PC-9 (cell line): ENCODE measurements around the gene THUMPD3. TPM values are rescaled to one million over a fixed set of nuclear protein-coding genes. Genes with fewer than 3 reads are reported as not detected.

ENCODE experiments used
- BruUV-seq: library from RNA; stranded (reverse); fragments of 400-500 nt; replicated peaks from 2 replicates; lab custom pipeline; 2021; lab: Mats Ljungman, UMichigan
- CTCF ChIA-PET: fragments of 300-600 bp; sonication (Branson Sonifier 250); formaldehyde crosslinking; loops from one replicate; lab custom pipeline; 2022; ENCODE audit warnings: antibody characterized with exemption; lab: Charles Lee
- POLR2A ChIA-PET: fragments of 300-600 bp; sonication (Branson Sonifier 250); formaldehyde crosslinking; loops from one replicate; lab custom pipeline; 2022; ENCODE audit warnings: antibody characterized with exemption; ENCODE audit not compliant: unreplicated experiment; lab: Charles Lee
- DNase-seq, 2 experiments: peaks; one replicate each; pipeline versions ENCODE4 v3.0.0 to v3.0.0-alpha.2; 2015 to 2022; ENCODE audit warnings: mixed read lengths in 1 of 2
- H2AFZ ChIP-seq: fragments of 200-600 bp; sonication (generic); 2 replicates; pipeline ENCODE4 v1.8.1; 2017; ENCODE audit warnings: antibody characterized with exemption
- H3F3A ChIP-seq: fragments of 200-600 bp; sonication (generic); 2 replicates; pipeline ENCODE4 v1.8.1; 2017; ENCODE audit warnings: antibody characterized with exemption, mild to moderate bottlenecking, low read depth; ENCODE audit not compliant: insufficient read depth
- H3K27ac ChIP-seq: fragments of 200-600 bp; sonication (generic); 2 replicates; pipeline ENCODE4 v1.6.1; 2016; ENCODE audit warnings: mixed run types
- H3K27me3 ChIP-seq: fragments of 200-600 bp; sonication (generic); 2 replicates; pipeline ENCODE4 v1.6.1; 2016; ENCODE audit warnings: low read depth, mixed run types; ENCODE audit not compliant: insufficient read depth
- H3K36me3 ChIP-seq: fragments of 200-600 bp; sonication (generic); 2 replicates; pipeline ENCODE4 v1.6.1; 2016; ENCODE audit warnings: low read depth, mixed run types
- H3K4me1 ChIP-seq: fragments of 200-600 bp; sonication (generic); replicated peaks from 2 replicates; pipeline ENCODE4 v1.6.1; 2016; ENCODE audit warnings: mixed run types; ENCODE audit not compliant: insufficient read depth
- H3K4me2 ChIP-seq: fragments of 200-600 bp; sonication (generic); 2 replicates; pipeline ENCODE4 v1.6.1; 2017; ENCODE audit warnings: mixed run types
- H3K4me3 ChIP-seq: fragments of 200-600 bp; sonication (generic); 2 replicates; pipeline ENCODE4 v1.6.1; 2016; ENCODE audit warnings: mixed run types
- H3K79me2 ChIP-seq: fragments of 200-600 bp; sonication (generic); 2 replicates; pipeline ENCODE4 v1.6.1; 2017; ENCODE audit warnings: low read depth, mixed run types
- H3K9me2 ChIP-seq: fragments of 200-600 bp; sonication (generic); 2 replicates; pipeline ENCODE4 v1.8.1; 2017; ENCODE audit warnings: mild to moderate bottlenecking; ENCODE audit not compliant: insufficient read depth
- H3K9me3 ChIP-seq: fragments of 200-600 bp; sonication (generic); 2 replicates; pipeline ENCODE4 v1.8.1; 2016; ENCODE audit warnings: low read depth; ENCODE audit not compliant: insufficient read depth
- H4K20me1 ChIP-seq: fragments of 200-600 bp; sonication (generic); 2 replicates; pipeline ENCODE4 v1.8.1; 2017; ENCODE audit not compliant: insufficient read depth
- EZH2 ChIP-seq: fragments of 200-600 bp; sonication (generic); IDR thresholded peaks from 2 replicates; pipeline ENCODE4 v1.8.0; 2017; ENCODE audit warnings: antibody characterized with exemption, low read depth
- intact Hi-C: fragments of 100-400 bp; cut with micrococcal nuclease; formaldehyde crosslinking; loops from one replicate; pipeline ENCODE4 v1.10.0; 2022; ENCODE audit not compliant: unreplicated experiment
- total RNA-seq: library from RNA; stranded (reverse); gene quantifications from 2 replicates; pipeline ENCODE4 v1.2.3, GENCODE V29; 2021
- TF ChIP-seq, protein P1 (sequence below): fragments of 200-600 bp; sonication (generic); conservative IDR thresholded peaks from 2 replicates; pipeline ENCODE4 v1.6.1; 2017; ENCODE audit warnings: mixed run types, antibody characterized with exemption, mild to moderate bottlenecking, moderate library complexity

The THUMPD3 gene
- total RNA-seq, 1 experiment from 2014 or later, result 48.8 TPM

DNA sequence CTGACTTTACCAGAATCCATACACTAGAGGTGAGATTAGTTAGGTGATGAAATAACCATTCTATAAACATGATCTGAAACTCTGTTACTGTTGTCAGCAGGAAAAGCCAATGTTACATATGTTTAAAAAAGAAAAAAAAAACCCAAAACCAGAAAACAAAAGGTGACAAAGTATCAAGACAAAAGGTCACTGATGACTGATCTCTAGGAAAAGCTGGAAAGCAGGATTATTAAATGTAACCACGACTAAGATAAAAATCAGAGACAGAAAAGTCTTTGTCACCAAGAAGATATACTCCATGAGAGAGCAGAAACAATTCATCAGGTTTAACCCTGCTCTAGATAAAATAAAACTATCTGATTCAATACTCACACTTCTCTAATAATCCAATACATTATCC lies 29.2 kb downstream of the THUMPD3 start:
- Histone ChIP-seq H3K36me3 (peaks cover 78% of the 10 kb centered on the region), H4K20me1 (peaks cover 76% of the 10 kb centered on the region), H3K27ac (no peak overlapping the region), H3K4me3 (no peak overlapping the region), H3F3A (peaks cover 88% of the 10 kb centered on the region), H3K9me2 (no peaks in the 10 kb centered on the region), H3K79me2 (peaks cover 74% of the 10 kb centered on the region), H3K27me3 (no peaks in the 10 kb centered on the region), H2AFZ (no peak overlapping the region), H3K9me3 (no peaks in the 10 kb centered on the region), H3K4me2 (no peak overlapping the region), H3K4me1 (peaks cover 32% of the 10 kb centered on the region)
- TF ChIP-seq EZH2, result no peak
- TF ChIP-seq, protein P1, sequence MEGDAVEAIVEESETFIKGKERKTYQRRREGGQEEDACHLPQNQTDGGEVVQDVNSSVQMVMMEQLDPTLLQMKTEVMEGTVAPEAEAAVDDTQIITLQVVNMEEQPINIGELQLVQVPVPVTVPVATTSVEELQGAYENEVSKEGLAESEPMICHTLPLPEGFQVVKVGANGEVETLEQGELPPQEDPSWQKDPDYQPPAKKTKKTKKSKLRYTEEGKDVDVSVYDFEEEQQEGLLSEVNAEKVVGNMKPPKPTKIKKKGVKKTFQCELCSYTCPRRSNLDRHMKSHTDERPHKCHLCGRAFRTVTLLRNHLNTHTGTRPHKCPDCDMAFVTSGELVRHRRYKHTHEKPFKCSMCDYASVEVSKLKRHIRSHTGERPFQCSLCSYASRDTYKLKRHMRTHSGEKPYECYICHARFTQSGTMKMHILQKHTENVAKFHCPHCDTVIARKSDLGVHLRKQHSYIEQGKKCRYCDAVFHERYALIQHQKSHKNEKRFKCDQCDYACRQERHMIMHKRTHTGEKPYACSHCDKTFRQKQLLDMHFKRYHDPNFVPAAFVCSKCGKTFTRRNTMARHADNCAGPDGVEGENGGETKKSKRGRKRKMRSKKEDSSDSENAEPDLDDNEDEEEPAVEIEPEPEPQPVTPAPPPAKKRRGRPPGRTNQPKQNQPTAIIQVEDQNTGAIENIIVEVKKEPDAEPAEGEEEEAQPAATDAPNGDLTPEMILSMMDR, result no peak
- POLR2A ChIA-PET, result no interaction called here
- CTCF ChIA-PET, result no interaction called here
- DNase-seq, result no peak
- intact Hi-C loops, result no loop called here
- no TSS peak for BruUV-seq

DNA sequence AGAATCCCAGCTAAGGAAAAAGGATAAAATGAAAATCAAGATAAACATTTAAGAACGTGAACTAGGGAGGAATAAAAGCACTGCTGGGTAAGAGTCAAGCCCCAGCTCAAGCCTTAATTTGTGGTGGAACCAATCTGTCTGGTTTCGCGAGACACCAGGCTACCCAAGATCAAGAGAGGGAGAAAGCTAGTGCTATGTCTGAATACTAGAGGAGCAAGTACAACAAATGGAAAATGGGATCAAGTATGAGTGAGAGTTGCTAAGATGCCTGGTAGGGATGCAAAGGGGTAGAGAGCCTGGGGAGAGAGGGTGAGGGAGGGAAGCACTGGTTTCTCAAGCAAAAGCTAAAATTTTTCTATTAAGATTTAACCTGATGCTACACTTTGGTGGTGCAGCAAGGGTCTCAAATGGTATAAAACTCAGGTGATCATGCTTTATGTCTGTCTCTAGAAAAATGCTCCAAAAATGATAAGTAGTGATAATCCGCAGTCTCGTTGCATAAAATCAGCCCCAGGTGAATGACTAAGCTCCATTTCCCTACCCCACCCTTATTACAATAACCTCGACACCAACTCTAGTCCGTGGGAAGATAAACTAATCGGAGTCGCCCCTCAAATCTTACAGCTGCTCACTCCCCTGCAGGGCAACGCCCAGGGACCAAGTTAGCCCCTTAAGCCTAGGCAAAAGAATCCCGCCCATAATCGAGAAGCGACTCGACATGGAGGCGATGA lies 32.9 kb downstream of the THUMPD3 start:
- Histone ChIP-seq H3K9me2 (no peaks in the 10 kb centered on the region), H3K4me1 (peaks cover 48% of the 10 kb centered on the region), H4K20me1 (peaks cover 70% of the 10 kb centered on the region), H3K27ac (peak overlapping the region; percentile 91), H2AFZ (no peak overlapping the region), H3K4me2 (peak overlapping the region; percentile 95), H3K9me3 (no peaks in the 10 kb centered on the region), H3K4me3 (peak overlapping the region; percentile 63), H3K36me3 (peaks cover 48% of the 10 kb centered on the region), H3F3A (peaks cover 69% of the 10 kb centered on the region), H3K27me3 (no peaks in the 10 kb centered on the region), H3K79me2 (peaks cover 86% of the 10 kb centered on the region)
- intact Hi-C loops, result loop anchor here (1.0 to 5.0 kb wide), 2 partner anchors 27 to 43 kb away; no protein-coding TSS in a partner anchor
- CTCF ChIA-PET, result interaction anchor here (0.7 to 1.2 kb wide), 2 partner anchors 42 to 484 kb away, joined by 4 to 5 read pairs; no protein-coding TSS in a partner anchor
- DNase-seq, result no peak
- POLR2A ChIA-PET, result interaction anchor here (0.6 to 1.2 kb wide), 7 partner anchors 9 to 383 kb away, joined by 3 to 18 read pairs (median 4); partner anchors contain the start of gene THUMPD3
- TF ChIP-seq, protein P1, result no peak
- TF ChIP-seq EZH2, result no peak
- BruUV-seq, result TSS peak; percentile 33

DNA sequence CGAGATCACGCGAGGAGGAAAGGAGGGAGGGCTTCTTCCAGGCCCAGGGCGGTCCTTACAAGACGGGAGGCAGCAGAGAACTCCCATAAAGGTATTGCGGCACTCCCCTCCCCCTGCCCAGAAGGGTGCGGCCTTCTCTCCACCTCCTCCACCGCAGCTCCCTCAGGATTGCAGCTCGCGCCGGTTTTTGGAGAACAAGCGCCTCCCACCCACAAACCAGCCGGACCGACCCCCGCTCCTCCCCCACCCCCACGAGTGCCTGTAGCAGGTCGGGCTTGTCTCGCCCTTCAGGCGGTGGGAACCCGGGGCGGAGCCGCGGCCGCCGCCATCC lies 33.4 kb downstream of the THUMPD3 start:
- no peaks in the 10 kb centered on the region for H3K9me2 ChIP-seq
- peaks cover 70% of the 10 kb centered on the region for H4K20me1 ChIP-seq
- intact Hi-C loops, result loop anchor here (1.0 to 5.0 kb wide), 2 partner anchors 26 to 44 kb away; no protein-coding TSS in a partner anchor
- H3F3A ChIP-seq, result peaks cover 63% of the 10 kb centered on the region
- ChIA-PET CTCF (interaction anchor here (0.7 to 1.2 kb wide), 2 partner anchors 43 to 484 kb away, joined by 4 to 5 read pairs; no protein-coding TSS in a partner anchor), POLR2A (interaction anchor here (0.5 to 1.2 kb wide), 7 partner anchors 24 to 253 kb away, joined by 3 to 18 read pairs (median 7); partner anchors contain the start of genes MTMR14 and THUMPD3)
- H3K36me3 ChIP-seq, result peaks cover 42% of the 10 kb centered on the region
- peaks cover 54% of the 10 kb centered on the region for H3K4me1 ChIP-seq
- peaks cover 86% of the 10 kb centered on the region for H3K79me2 ChIP-seq
- DNase-seq, result peak; percentile 91 to 93
- no peaks in the 10 kb centered on the region for H3K27me3 ChIP-seq
- peak overlapping the region; percentile 91 for H3K27ac ChIP-seq
- BruUV-seq, result no TSS peak
- H3K4me3 ChIP-seq, result peak overlapping the region; percentile 63
- H2AFZ ChIP-seq, result no peak overlapping the region
- H3K9me3 ChIP-seq, result no peaks in the 10 kb centered on the region
- no peak for TF ChIP-seq EZH2
- TF ChIP-seq, protein P1, result no peak
- peak overlapping the region; percentile 95 for H3K4me2 ChIP-seq
